Common myeloid progenitor, CD34-positive (primary cell): ENCODE results near the gene EFEMP2.
"Not testable (repeated sequence)": the region's sequence is repeated elsewhere in the genome, so short reads cannot be mapped to it uniquely, and the experiment has no call there.

Experiments used
- CTCF ChIA-PET: fragments of 350-600 bp; sonication (Branson Sonifier 250); formaldehyde crosslinking; loops from one replicate; lab custom pipeline; 2021; ENCODE audit warnings: antibody characterized with exemption; lab: Charles Lee
- POLR2A ChIA-PET: fragments of 350-600 bp; sonication (Branson Sonifier 250); formaldehyde crosslinking; loops from one replicate; lab custom pipeline; 2021; ENCODE audit warnings: antibody characterized with exemption; lab: Charles Lee
- DNase-seq, 3 donors: peaks; one replicate each; pipeline versions ENCODE4 v3.0.0 to v3.0.0-alpha.2; 2013
- H3K27ac ChIP-seq, 2 experiments: 1 replicate in 1 of 2; 2 replicates in 1 of 2; pipeline ENCODE4 v1.7.0; 2013; ENCODE audit warnings: inconsistent platforms in 2 of 2, low read length in 2 of 2, mild to moderate bottlenecking in 2 of 2, low read depth in 1 of 2, moderate library complexity in 1 of 2; ENCODE audit not compliant: severe bottlenecking in 2 of 2, insufficient read depth in 1 of 2, poor library complexity in 1 of 2
- H3K27me3 ChIP-seq, 5 experiments: replicated peaks in 2 of 5; 1 replicate in 3 of 5; 2 replicates in 2 of 5; pipeline versions ENCODE4 v1.6.1 to v1.7.0; 2013; ENCODE audit warnings: low read length in 4 of 5, mild to moderate bottlenecking in 2 of 5, moderate library complexity in 2 of 5, inconsistent platforms in 1 of 5; ENCODE audit not compliant: insufficient read depth in 5 of 5, control insufficient read depth in 4 of 5
- H3K36me3 ChIP-seq, 4 experiments: 1 replicate in 2 of 4; 2 replicates in 2 of 4; pipeline versions ENCODE4 v1.6.1 to v1.7.0; 2013; ENCODE audit warnings: low read length in 3 of 4, control low read depth in 1 of 4, mild to moderate bottlenecking in 1 of 4; ENCODE audit not compliant: control insufficient read depth in 4 of 4, insufficient read depth in 4 of 4
- H3K4me1 ChIP-seq, 4 experiments: 1 replicate in 3 of 4; 2 replicates in 1 of 4; pipeline versions ENCODE4 v1.6.1 to v1.7.1; 2013; ENCODE audit warnings: low read length in 3 of 4, mild to moderate bottlenecking in 3 of 4, control low read depth in 1 of 4, inconsistent platforms in 1 of 4, moderate library complexity in 1 of 4; ENCODE audit not compliant: control insufficient read depth in 4 of 4, insufficient read depth in 4 of 4; ENCODE audit errors: control extremely low read depth in 1 of 4
- H3K4me3 ChIP-seq, 7 experiments: 1 replicate in 4 of 7; 2 replicates in 3 of 7; pipeline versions ENCODE4 v1.5.1 to v1.7.0; 2013; ENCODE audit warnings: mild to moderate bottlenecking in 7 of 7, low read length in 6 of 7, moderate library complexity in 6 of 7, inconsistent platforms in 2 of 7, low read depth in 2 of 7, control low read depth in 1 of 7; ENCODE audit not compliant: insufficient read depth in 4 of 7, control insufficient read depth in 1 of 7; ENCODE audit errors: extremely low read depth in 1 of 7
- H3K9me3 ChIP-seq, 5 experiments: 1 replicate in 4 of 5; 2 replicates in 1 of 5; pipeline versions ENCODE4 v1.6.1 to v1.7.1; 2013; ENCODE audit warnings: low read length in 4 of 5, mild to moderate bottlenecking in 2 of 5, inconsistent platforms in 1 of 5, low read depth in 1 of 5, moderate library complexity in 1 of 5; ENCODE audit not compliant: control insufficient read depth in 4 of 5, insufficient read depth in 2 of 5; ENCODE audit errors: control extremely low read depth in 1 of 5
- WGBS: methylation state at CpG from one replicate; pipeline ENCODE4 v1.1.5; 2013; ENCODE audit not compliant: insufficient coverage; 5-methylcytosine and 5-hydroxymethylcytosine counted together

EFEMP2 gene

GRCh38 chr11:65849771-65850216 lies 22.8 kb downstream of the EFEMP2 start:
- DNase-seq = no peak
- Histone ChIP-seq H3K36me3 (peaks cover 12 to 42% (median 36%) of the 10 kb centered on the region in 4 experiments), H3K4me1 (no peaks in the 10 kb centered on the region), H3K4me3 (no peak overlapping the region), H3K27ac (no peak overlapping the region), H3K27me3 (no peaks in the 10 kb centered on the region), H3K9me3 (peaks cover 0 to 7% (median 0%) of the 10 kb centered on the region in 5 experiments)
- CTCF ChIA-PET = interaction anchor here (0.9 to 4.9 kb wide), 5 partner anchors 8 to 70 kb away, joined by 3 to 20 read pairs (median 3); partner anchors contain the start of gene CFL1
- POLR2A ChIA-PET = interaction anchor here (1.3 kb wide), 1 partner anchor 138 kb away, joined by 3 read pairs; no protein-coding TSS in a partner anchor
- 87% methylated on average over 13 of the region's 16 CpGs for WGBS

- ChIA-PET POLR2A (interaction anchor here (1.3 kb wide), 1 partner anchor 138 kb away, joined by 3 read pairs; no protein-coding TSS in a partner anchor), CTCF (interaction anchor here (1.0 to 1.4 kb wide), 4 partner anchors 9 to 69 kb away, joined by 3 read pairs; partner anchors contain the start of gene CFL1)
Observed at GRCh38 chr11:65849366-65849765, 23.2 kb downstream of the EFEMP2 start.

GRCh38 chr11:65848693-65849092 lies 23.9 kb downstream of the EFEMP2 start:
- H3K36me3 ChIP-seq = peaks cover 12 to 31% (median 25%) of the 10 kb centered on the region in 4 experiments
- H3K27me3 ChIP-seq, H3K27ac ChIP-seq, H3K9me3 ChIP-seq, H3K4me1 ChIP-seq, DNase-seq, H3K4me3 ChIP-seq: not testable (repeated sequence)
- ChIA-PET POLR2A (interaction anchor here (0.6 to 0.8 kb wide), 2 partner anchors 22 to 275 kb away, joined by 3 read pairs; no protein-coding TSS in a partner anchor), CTCF (interaction anchor here (0.8 to 1.4 kb wide), 5 partner anchors 9 to 69 kb away, joined by 3 read pairs; no protein-coding TSS in a partner anchor)
- WGBS = 77% methylated on average over 7 of the region's 7 CpGs

More at GRCh38 chr11:65849366-65849765, 23.2 kb downstream of the EFEMP2 start:
- H3K27ac ChIP-seq = no peak overlapping the region
- DNase-seq = no peak
- 90% methylated on average over 7 of the region's 8 CpGs for WGBS
- no peaks in the 10 kb centered on the region for H3K4me1 ChIP-seq
- no peaks in the 10 kb centered on the region for H3K27me3 ChIP-seq
- H3K4me3 ChIP-seq = no peak overlapping the region
- H3K9me3 ChIP-seq = peaks cover 0 to 7% (median 0%) of the 10 kb centered on the region in 5 experiments
- peaks cover 12 to 38% (median 32%) of the 10 kb centered on the region in 4 experiments for H3K36me3 ChIP-seq

GRCh38 chr11:65847746-65848145 lies 24.9 kb downstream of the EFEMP2 start:
- Histone ChIP-seq H3K27ac (no peak overlapping the region), H3K4me3 (no peak overlapping the region), H3K27me3 (no peaks in the 10 kb centered on the region), H3K9me3 (peaks cover 0 to 7% (median 0%) of the 10 kb centered on the region in 5 experiments), H3K4me1 (no peaks in the 10 kb centered on the region), H3K36me3 (peaks cover 8 to 22% (median 18%) of the 10 kb centered on the region in 4 experiments)
- 94% methylated on average over 2 of the region's 3 CpGs for WGBS
- ChIA-PET POLR2A (no interaction called here), CTCF (interaction anchor here (1.0 to 2.1 kb wide), 7 partner anchors 8 to 34 kb away, joined by 3 to 8 read pairs (median 3); partner anchors contain the start of genes CFL1 and MUS81)
- no peak for DNase-seq

- ChIA-PET POLR2A (interaction anchor here (0.7 kb wide), 1 partner anchor 65 kb away, joined by 5 read pairs; no protein-coding TSS in a partner anchor), CTCF (interaction anchor here (0.6 to 2.7 kb wide), 3 partner anchors 8 to 35 kb away, joined by 3 to 9 read pairs (median 4); partner anchors contain the start of gene SNX32)
- Histone ChIP-seq H3K4me1 (no peaks in the 10 kb centered on the region), H3K27ac (no peak overlapping the region), H3K4me3 (no peak overlapping the region), H3K27me3 (no peaks in the 10 kb centered on the region), H3K36me3 (no peaks in the 10 kb centered on the region), H3K9me3 (no peaks in the 10 kb centered on the region)
- no peak for DNase-seq
- WGBS = 84% methylated on average over 4 of the region's 10 CpGs
Observed at GRCh38 chr11:65844231-65844872, 28.2 kb downstream of the EFEMP2 start.

- H3K27me3 ChIP-seq = no peaks in the 10 kb centered on the region
- DNase-seq = no peak
- ChIA-PET CTCF (interaction anchor here (1.1 to 2.7 kb wide), 2 partner anchors 9 to 11 kb away, joined by 4 to 9 read pairs; partner anchors contain the start of gene SNX32), POLR2A (no interaction called here)
- H3K36me3 ChIP-seq = no peaks in the 10 kb centered on the region
- H3K9me3 ChIP-seq = no peaks in the 10 kb centered on the region
- no peak overlapping the region for H3K27ac ChIP-seq
- H3K4me1 ChIP-seq = no peaks in the 10 kb centered on the region
- no peak overlapping the region for H3K4me3 ChIP-seq
- WGBS = 100% methylated on average over 1 of the region's 3 CpGs
Observed at GRCh38 chr11:65843811-65844210, 28.8 kb downstream of the EFEMP2 start.
